Measurements from ENCODE around the gene GCSAM. TPM values are rescaled to one million over a fixed set of nuclear protein-coding genes. Genes with fewer than 3 reads are reported as not detected.
A peak's percentile ranks its signal among the peaks of the same experiment; 100 is the strongest.
"Not testable (repeated sequence)": the region's sequence is repeated elsewhere in the genome, so short reads cannot be mapped to it uniquely, and the experiment has no call there.

The GCSAM gene
- total and polyA plus RNA-seq, 2 experiments from 2014 or later, result 1.7 TPM; not detected in 1

GRCh38 chr3:112074616-112075497 lies 58.2 kb downstream of the GCSAM start:
- DNase-seq (ENCODE audit: low read depth in 1 of 2, low spot score in 1 of 2), result peak; percentile 21 to 87
- Histone ChIP-seq H3K36me3 (no peaks in the 10 kb centered on the region), H3K27ac (no peak overlapping the region), H3K4me3 (no peak overlapping the region), H3K27me3 (peaks cover 24% of the 10 kb centered on the region), H3K9me3 (ENCODE audit: low read depth) (no peaks in the 10 kb centered on the region), H3K4me1 (ENCODE audit: low read depth) (peaks cover 6% of the 10 kb centered on the region)
- TF ChIP-seq CTCF (IDR thresholded peaks at IDR 0.05; ENCODE audit: low read depth, low read length), result no peak

GRCh38 chr3:112074006-112074405 lies 59.0 kb downstream of the GCSAM start:
- no peak for DNase-seq (ENCODE audit: low read depth in 1 of 2, low spot score in 1 of 2)
- Histone ChIP-seq H3K4me1 (ENCODE audit: low read depth) (peaks cover 6% of the 10 kb centered on the region), H3K27me3 (peaks cover 24% of the 10 kb centered on the region), H3K36me3 (no peaks in the 10 kb centered on the region), H3K9me3 (ENCODE audit: low read depth) (no peaks in the 10 kb centered on the region), H3K27ac (no peak overlapping the region), H3K4me3 (no peak overlapping the region)
- TF ChIP-seq CTCF (IDR thresholded peaks at IDR 0.05; ENCODE audit: low read depth, low read length), result no peak

- H3K4me3 ChIP-seq; H3K36me3 ChIP-seq; H3K4me1 ChIP-seq (ENCODE audit: low read depth); DNase-seq (ENCODE audit: low read depth in 1 of 2, low spot score in 1 of 2); H3K27ac ChIP-seq; H3K9me3 ChIP-seq (ENCODE audit: low read depth): not testable (repeated sequence)
- H3K27me3 ChIP-seq, result peaks cover 12% of the 10 kb centered on the region
These were observed 60.5 kb downstream of the GCSAM start for GRCh38 chr3:112072387-112073060.

Other genes with a start within 250 kb of the GCSAM start
- 22.6 and 27.9 TPM in 2 replicates for gene ABHD10, start 154.2 kb downstream of the GCSAM start, total RNA-seq
- 37.6 and 45.9 TPM in 2 replicates for gene ABHD10, start 154.2 kb downstream of the GCSAM start, polyA plus RNA-seq
- 1.6 and 4.2 TPM in 2 replicates for gene TAGLN3, start 134.3 kb downstream of the GCSAM start, total RNA-seq
- gene TAGLN3, start 134.3 kb downstream of the GCSAM start, polyA plus RNA-seq, result 1.1 and 1.6 TPM in 2 replicates
- not detected in 2 replicates for gene TMPRSS7, start 98.5 kb downstream of the GCSAM start, total RNA-seq
- gene TMPRSS7, start 98.5 kb downstream of the GCSAM start, polyA plus RNA-seq, result not detected in 2 replicates
- gene C3orf52, start 46.9 kb downstream of the GCSAM start, total RNA-seq, result 10.4 and 15.4 TPM in 2 replicates
- 10.0 and 18.8 TPM in 2 replicates for gene C3orf52, start 46.9 kb downstream of the GCSAM start, polyA plus RNA-seq
- 0.12 TPM in 1 of 2 replicates, not detected in the other for gene SLC9C1, start 161.0 kb upstream of the GCSAM start, total RNA-seq
- gene SLC9C1, start 161.0 kb upstream of the GCSAM start, polyA plus RNA-seq, result 0.12 and 0.22 TPM in 2 replicates
- gene CD200, start 199.9 kb upstream of the GCSAM start, total RNA-seq, result 5.4 and 6.9 TPM in 2 replicates
- gene CD200, start 199.9 kb upstream of the GCSAM start, polyA plus RNA-seq, result 6.3 and 11.6 TPM in 2 replicates

Measured in cardiac muscle cell (in vitro differentiated cells and primary cell).